GM19452 (cell line): ENCODE measurements around the gene YDJC.
"Not testable (repeated sequence)": the region's sequence is repeated elsewhere in the genome, so short reads cannot be mapped to it uniquely, and the experiment has no call there.

Source experiments
- ATAC-seq: cut with Tn5 transposase; IDR thresholded peaks from one replicate; pipeline ENCODE4 v1.9.1; 2021; ENCODE audit not compliant: unreplicated experiment

The YDJC gene

DNA sequence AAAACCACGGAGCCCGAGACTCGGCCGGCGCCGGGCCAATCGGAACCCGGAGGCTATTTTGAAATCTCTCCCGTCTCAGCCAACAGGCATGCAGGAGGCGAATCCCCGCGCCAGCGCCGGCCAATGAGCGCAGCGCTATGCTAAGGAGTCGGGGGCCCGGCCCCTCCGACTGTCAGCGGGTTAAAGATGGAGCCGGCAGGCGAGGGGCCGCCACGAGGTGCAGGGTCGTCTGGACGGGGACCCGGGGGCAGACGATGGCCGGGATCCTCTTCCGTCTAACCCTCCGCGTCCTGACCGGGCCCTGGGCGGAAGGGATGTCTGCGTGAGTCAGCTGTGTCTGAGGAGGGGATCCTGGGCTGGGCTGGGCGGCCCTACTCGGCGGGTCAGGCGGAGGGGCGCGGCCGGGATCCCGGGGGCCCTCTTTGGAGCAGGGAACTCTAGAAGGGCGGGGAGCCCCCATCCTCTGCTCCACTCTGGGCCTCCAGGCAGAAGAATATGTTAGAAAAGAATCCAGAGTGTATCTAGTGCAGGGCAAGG, 22.3 kb upstream of the YDJC start:
- ATAC-seq: peak; percentile 82

DNA sequence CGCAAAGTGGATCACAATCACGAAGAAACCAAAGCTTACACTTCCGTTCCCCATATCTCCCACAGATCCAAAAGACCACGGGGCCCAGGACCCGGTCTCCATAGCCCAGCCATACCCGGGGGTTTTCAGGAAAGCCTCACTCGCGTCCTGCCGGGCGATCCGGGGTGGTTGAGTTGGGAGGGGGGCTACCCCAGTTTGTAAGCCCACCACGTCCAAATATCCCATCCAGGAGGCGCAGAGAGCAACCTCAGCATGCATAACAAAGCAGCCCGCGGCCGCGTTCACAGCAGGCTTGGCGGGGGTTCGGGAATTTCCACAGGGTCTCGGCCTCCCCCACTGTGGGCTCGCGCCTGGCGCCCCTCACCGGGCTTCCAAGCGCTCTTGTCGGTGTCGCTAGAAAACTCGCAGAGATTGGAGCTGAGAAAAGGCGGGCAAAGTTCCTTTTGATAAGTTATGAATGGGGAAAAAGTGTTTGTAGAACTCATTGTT, 21.7 kb upstream of the YDJC start:
- ATAC-seq: peak; percentile 27

GRCh38 chr22:21650823-21651520, 21.1 kb upstream of the YDJC start:
- no peak for ATAC-seq

- no peak for ATAC-seq
Measured at GRCh38 chr22:21650280-21650679, 20.5 kb upstream of the YDJC start.

GRCh38 chr22:21646608-21647590, 17.1 kb upstream of the YDJC start:
- no peak for ATAC-seq

GRCh38 chr22:21645513-21645912, 15.7 kb upstream of the YDJC start:
- not testable (repeated sequence) for ATAC-seq

DNA sequence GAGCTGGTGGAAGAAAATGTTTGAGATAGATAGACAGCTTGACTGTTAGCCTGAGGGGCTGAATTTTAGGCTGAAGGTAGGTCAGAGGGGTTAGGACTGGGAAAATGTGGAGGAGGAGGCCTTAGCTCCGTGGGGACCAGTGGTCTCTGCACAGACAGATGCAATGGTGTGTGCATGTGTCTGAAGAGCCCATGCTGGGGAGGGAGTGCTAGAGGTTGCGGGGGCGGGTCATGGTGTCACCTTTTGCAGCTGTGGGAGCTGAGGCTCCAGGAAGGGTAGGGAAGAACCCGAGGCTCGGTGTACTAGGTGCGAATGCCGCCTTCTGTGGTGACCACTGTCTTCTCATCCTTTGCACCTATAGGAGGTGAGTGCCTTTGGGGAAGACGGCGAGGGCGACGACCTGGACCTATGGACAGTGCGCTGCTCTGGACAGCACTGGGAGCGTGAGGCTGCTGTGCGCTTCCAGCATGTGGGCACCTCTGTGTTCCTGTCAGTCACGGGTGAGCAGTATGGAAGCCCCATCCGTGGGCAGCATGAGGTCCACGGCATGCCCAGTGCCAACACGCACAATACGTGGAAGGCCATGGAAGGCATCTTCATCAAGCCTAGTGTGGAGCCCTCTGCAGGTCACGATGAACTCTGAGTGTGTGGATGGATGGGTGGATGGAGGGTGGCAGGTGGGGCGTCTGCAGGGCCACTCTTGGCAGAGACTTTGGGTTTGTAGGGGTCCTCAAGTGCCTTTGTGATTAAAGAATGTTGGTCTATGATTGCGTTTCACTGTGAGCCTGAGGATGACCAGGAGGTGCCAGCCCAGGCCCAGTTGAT, 13.9 kb upstream of the YDJC start:
- ATAC-seq: no peak

DNA sequence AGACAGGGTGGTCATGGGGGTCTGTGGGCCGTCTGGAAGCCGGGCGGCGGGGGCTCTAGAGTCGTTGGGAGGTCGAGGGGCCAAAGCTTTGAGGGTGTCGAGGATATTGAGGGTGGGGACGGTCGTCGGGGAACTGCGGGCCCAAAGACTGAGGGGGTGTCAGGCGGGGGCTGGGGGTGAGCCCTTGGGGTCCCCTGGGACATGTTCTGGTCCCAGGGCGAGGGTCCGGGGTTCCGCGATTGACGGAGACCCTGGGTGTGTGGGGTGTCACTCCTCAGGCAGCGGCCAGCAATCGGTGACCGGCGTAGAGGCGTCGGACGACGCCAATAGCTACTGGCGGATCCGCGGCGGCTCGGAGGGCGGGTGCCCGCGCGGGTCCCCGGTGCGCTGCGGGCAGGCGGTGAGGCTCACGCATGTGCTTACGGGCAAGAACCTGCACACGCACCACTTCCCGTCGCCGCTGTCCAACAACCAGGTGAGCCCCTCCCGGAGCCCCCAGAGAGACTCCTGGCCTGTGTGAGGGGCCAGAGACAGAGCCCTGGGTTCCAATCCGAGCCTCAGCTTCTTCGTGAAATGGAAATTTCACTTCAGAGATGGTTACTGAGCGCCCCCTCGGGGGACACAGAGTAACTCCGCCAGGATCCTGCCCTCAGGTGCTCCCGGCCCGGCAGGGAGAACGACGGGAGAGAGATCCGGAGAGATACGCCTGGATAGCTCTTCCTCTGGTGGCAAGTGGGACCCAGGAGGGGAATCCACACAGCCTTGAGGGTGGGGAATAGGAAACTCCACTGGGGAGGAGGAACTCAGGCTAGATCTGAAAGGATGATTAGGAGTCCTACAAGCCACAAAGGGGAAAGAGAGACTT, 13.0 kb upstream of the YDJC start:
- ATAC-seq: no peak

DNA sequence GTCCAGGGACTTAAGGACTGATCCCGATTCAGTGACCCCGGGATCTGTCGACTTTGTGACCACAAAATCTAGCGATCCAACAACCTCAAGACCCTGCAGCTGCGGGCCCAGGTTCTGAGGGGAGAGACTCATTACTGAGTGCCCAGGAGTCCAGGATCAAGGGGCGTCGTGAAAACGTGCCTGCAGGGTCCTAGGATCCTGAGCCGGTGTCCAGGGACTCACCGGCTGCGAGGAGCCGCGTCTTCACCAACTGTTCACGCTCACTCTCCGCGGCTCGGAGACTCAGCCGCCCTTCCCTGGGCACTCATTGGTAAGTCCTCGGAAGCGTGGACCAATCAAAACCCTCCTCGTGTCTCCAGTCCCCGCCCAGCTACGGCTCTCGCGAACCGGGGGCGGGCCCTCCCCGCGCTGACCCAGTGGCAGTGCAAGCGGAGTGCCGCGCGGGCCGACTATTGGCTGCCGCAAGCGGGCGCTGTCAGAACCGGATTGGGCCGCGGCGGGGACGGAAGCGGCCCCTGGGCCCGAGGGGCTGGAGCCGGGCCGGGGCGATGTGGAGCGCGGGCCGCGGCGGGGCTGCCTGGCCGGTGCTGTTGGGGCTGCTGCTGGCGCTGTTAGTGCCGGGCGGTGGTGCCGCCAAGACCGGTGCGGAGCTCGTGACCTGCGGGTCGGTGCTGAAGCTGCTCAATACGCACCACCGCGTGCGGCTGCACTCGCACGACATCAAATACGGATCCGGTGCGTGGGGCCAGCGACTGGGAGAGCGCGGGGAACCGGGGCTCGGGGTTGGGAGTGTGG, 12.2 kb upstream of the YDJC start, which contains the start of gene SDF2L1:
SDF2L1 (plus strand) TSS at position 514 of the 795 bp plus-strand sequence; CDS start at position 549, 35 bp downstream.
- ATAC-seq: peak; percentile 92

- peak; percentile 17 for ATAC-seq
Measured at GRCh38 chr22:21641417-21641788, 11.6 kb upstream of the YDJC start.

GRCh38 chr22:21640810-21641209, 11.0 kb upstream of the YDJC start:
- ATAC-seq: no peak

DNA sequence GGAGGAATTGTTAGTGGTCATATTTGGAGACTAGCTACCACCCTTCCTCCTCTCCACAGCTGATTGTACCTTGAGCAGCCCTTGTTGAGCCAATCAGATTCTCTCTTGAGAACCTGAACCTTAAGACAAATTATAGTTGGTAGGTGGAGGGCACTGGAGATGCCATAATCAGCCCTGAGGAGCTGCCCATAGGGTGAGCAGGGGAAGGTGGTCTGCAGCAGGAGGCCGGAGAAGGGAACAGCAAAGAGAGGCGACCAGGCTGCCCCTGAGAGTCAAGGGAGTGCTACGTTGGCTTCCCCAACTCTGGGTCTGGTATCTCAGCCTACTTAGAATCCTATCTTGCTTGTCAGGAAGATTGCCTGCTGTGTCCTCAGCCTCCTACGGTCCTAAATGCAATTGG, 9.5 kb upstream of the YDJC start:
- no peak for ATAC-seq

- ATAC-seq: not testable (repeated sequence)
Measured at GRCh38 chr22:21637450-21637849, 7.6 kb upstream of the YDJC start.

GRCh38 chr22:21636629-21637218, 6.9 kb upstream of the YDJC start:
- ATAC-seq: no peak

- no peak for ATAC-seq
Measured at GRCh38 chr22:21635771-21636510, 6.1 kb upstream of the YDJC start.

DNA sequence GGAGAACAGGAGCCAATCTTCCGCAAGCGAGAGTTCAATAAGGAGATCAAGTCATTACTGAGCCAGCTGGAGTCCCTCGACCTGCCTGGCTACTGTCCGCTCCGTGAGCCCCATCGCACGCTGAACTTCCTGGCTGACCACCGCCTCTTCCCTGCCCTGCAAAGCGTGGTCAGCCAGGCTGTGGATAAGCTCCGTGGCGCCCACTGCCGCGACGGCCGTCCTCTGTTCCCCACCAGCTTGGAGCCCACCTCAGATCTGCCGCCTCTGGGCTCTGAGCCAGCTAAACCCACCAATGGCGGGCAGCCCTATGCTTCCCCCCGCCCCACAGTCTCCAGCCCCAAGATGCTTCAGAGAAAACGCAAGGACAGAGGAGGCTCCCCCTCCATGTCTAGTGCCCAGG, 5.0 kb upstream of the YDJC start:
- no peak for ATAC-seq

- ATAC-seq: no peak
Measured at GRCh38 chr22:21634081-21634480, 4.3 kb upstream of the YDJC start.

DNA sequence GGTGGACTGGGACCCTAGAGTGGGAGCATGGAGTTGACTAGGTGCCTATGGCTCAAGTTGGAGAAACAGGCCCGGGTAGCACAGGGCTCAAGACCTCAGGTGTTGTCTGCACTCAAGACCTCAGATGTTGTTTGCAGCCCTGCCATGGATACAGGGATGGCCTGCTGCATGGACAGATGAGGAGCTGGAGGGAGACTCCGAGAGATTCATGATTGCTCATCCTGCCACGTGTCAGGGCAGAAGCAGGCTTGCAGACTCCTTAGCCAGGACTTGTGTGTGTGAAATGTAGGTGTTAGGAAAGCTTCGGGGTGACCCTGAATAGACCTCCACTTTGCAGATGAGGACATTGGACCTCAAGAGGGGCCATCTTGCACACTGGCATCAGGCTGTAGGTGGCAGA, 3.7 kb upstream of the YDJC start:
- ATAC-seq: no peak
